H1 (cell line): Measurements from ENCODE around the gene SPATS2L. TPM values are rescaled to one million over a fixed set of nuclear protein-coding genes. Genes with fewer than 3 reads are reported as not detected.

Experiments used
- ASH2L ChIP-seq: fragments of 200-600, 300-600 bp; sonication (generic); IDR thresholded peaks from one replicate; pipeline ENCODE4 v1.7.1; 2017; ENCODE audit warnings: low read length
- BCL11A ChIP-seq, 2 experiments: IDR thresholded peaks; one replicate each; pipeline ENCODE4 v1.6.1; 2011; ENCODE audit warnings: low read depth in 2 of 2, low read length in 2 of 2, mild to moderate bottlenecking in 2 of 2
- CEBPB ChIP-seq: IDR thresholded peaks from 2 replicates; pipeline ENCODE4 v1.6.1; 2012; ENCODE audit warnings: low read depth, low read length
- EZH2 ChIP-seq: fragments of 200-600 bp; sonication (generic); IDR thresholded peaks from 2 replicates; pipeline ENCODE4 v1.7.1; 2012; ENCODE audit warnings: low read depth, mild to moderate bottlenecking, moderate library complexity, low read length, inconsistent platforms; ENCODE audit not compliant: severe bottlenecking
- SP2 ChIP-seq: IDR thresholded peaks from 2 replicates; pipeline ENCODE4 v1.6.1; 2012; ENCODE audit warnings: mild to moderate bottlenecking, low read length, inconsistent platforms
- SP4 ChIP-seq: IDR thresholded peaks from 2 replicates; pipeline ENCODE4 v1.6.1; 2012; ENCODE audit warnings: low read length, inconsistent platforms
- polyA plus RNA-seq, 7 experiments: library from polyadenylated mRNA; depleted of rRNA in 3 of 7; stranded (reverse) in 5 of 7; unstranded in 2 of 7; fragments of >200 nt in 5 of 7; fragments of 200-250 nt in 2 of 7; gene quantifications; 1 replicate in 5 of 7; 2 replicates in 1 of 7; 4 replicates in 1 of 7; pipeline versions ENCODE4 v1.2.1 to v1.2.3, GENCODE V29; 2011 to 2013; ENCODE audit warnings: missing spikeins in 2 of 7, mixed read lengths in 2 of 7
- total RNA-seq: library from RNA; stranded (reverse); fragmentation: NEBNext Ultra II Directional; extraction: Animal tissue kit (Norgen Biotek cat#: 25700); gene quantifications from 2 replicates; pipeline ENCODE4 v1.2.1, GENCODE V29; 2021
- TF ChIP-seq, protein P1 (sequence below): IDR thresholded peaks from 2 replicates; pipeline ENCODE4 v1.6.1; 2012; ENCODE audit warnings: low read length, inconsistent platforms

The SPATS2L gene
- total and polyA plus RNA-seq, 2 of the 8 experiments (the other 6 are each of a cell fraction or from before 2014, with no cell fraction given) = 67.3 to 189 TPM

DNA sequence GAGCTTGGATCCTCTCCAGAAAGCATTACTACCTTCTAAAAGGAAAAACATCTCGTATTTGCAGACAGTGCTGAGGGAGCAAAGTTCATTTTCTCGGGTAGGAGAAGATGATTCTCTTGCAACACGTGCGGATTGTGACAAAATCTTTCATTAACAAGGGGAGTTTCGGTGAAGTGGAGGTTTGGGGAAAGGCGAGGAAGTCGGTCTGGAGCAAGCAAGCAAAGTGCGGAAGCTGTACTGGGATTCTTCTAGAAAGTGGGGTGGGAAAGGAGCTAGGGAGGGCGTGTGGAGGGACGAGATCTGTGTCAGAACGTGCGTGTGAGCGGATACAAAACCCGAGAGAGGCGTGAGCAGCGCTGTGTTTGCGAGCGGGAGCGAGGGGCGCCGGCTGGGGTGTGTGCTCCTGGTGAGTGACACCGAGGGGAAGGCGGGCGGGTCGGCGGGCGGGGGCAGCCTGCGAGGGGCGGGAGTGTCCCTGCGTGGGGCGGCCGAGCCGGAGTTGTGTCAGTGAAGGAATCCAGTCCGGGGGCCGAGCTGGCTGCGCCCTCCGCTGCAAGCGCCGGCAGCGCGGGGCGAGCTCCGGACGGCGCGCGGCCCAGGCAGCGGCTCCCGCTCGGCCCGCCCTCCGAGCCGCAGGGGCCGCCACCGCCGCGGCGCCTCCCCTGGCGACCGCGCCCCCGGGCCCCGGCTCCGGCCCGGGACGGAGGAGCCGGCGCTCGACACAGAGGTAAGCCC, at the start of gene SPATS2L (continued):
- peak; percentile 87 for TF ChIP-seq ASH2L
- TF ChIP-seq, protein P1, sequence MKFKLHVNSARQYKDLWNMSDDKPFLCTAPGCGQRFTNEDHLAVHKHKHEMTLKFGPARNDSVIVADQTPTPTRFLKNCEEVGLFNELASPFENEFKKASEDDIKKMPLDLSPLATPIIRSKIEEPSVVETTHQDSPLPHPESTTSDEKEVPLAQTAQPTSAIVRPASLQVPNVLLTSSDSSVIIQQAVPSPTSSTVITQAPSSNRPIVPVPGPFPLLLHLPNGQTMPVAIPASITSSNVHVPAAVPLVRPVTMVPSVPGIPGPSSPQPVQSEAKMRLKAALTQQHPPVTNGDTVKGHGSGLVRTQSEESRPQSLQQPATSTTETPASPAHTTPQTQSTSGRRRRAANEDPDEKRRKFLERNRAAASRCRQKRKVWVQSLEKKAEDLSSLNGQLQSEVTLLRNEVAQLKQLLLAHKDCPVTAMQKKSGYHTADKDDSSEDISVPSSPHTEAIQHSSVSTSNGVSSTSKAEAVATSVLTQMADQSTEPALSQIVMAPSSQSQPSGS = no peak
- no peak for TF ChIP-seq SP4
- TF ChIP-seq EZH2 = no peak
- TF ChIP-seq BCL11A (IDR thresholded peaks at IDR 0.05; ENCODE audit: low read depth in 2 of 2, low read length in 2 of 2) = no peak
- no peak for TF ChIP-seq SP2
- TF ChIP-seq CEBPB = no peak
